OCI-LY1 (cell line): Measurements from ENCODE around the gene RASSF9.

Experiments used
- CTCF ChIP-seq: fragments of 200-600 bp; sonication (generic), shearing (Covaris generic); IDR thresholded peaks from 2 replicates; pipeline ENCODE4 v1.5.1; 2017; ENCODE audit warnings: mild to moderate bottlenecking, antibody characterized with exemption, low read length, moderate library complexity, mixed read lengths
- EZH2 ChIP-seq: fragments of 200-600 bp; sonication (generic), shearing (Covaris generic); IDR thresholded peaks from 2 replicates; pipeline ENCODE4 v1.8.0; 2017; ENCODE audit warnings: borderline replicate concordance, mixed run types, mild to moderate bottlenecking, antibody characterized with exemption, low read length, moderate library complexity, mixed read lengths

GRCh38 chr12:85855305-85855704 lies 19.1 kb upstream of the RASSF9 start:
- TF ChIP-seq EZH2 (no peak), CTCF (no peak)
